ENCODE results near the gene PAPOLA. TPM values are rescaled to one million over a fixed set of nuclear protein-coding genes. Genes with fewer than 3 reads are reported as not detected.

PAPOLA gene
- total RNA-seq, 1 experiment from 2014 or later: 194 TPM

DNA sequence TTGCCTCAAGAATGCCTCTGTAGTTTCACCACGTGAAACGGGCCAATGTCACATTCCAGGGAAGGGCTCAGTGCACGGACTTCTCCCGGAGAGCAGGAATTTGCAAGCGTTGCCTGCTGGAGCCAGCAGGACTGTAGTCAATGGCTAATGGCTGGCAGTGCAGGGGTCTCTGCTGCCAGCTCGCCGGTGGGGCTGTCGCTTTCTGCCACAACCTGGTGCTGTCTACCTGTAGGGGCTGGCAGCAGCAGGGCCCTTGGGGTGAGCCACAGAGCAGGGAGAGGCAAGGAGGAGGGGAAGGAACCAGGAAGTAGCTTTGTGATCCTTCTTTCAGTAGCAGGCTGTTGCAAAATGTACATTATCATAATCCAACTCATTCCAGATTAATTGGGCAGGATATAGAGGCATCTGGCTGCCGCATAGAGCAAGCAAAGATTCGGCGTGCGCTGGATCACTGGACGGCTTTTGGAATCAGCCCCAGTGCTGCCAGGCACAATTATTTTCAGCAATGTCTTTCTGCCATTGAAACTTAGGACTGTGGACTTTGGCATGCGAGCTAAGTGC, 114.1 kb downstream of the PAPOLA start:
- intact Hi-C loops (cut with micrococcal nuclease): no loop called here
- TF ChIP-seq, protein P1, sequence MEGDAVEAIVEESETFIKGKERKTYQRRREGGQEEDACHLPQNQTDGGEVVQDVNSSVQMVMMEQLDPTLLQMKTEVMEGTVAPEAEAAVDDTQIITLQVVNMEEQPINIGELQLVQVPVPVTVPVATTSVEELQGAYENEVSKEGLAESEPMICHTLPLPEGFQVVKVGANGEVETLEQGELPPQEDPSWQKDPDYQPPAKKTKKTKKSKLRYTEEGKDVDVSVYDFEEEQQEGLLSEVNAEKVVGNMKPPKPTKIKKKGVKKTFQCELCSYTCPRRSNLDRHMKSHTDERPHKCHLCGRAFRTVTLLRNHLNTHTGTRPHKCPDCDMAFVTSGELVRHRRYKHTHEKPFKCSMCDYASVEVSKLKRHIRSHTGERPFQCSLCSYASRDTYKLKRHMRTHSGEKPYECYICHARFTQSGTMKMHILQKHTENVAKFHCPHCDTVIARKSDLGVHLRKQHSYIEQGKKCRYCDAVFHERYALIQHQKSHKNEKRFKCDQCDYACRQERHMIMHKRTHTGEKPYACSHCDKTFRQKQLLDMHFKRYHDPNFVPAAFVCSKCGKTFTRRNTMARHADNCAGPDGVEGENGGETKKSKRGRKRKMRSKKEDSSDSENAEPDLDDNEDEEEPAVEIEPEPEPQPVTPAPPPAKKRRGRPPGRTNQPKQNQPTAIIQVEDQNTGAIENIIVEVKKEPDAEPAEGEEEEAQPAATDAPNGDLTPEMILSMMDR (IDR thresholded peaks at IDR 0.05; ENCODE audit: unreplicated experiment): no peak
- Mint-ChIP-seq H3K4me1 (ENCODE audit: insufficient read depth, unreplicated experiment) (no peaks in the 10 kb centered on the region), H3K27me3 (ENCODE audit: insufficient read depth, unreplicated experiment) (peaks cover 55% of the 10 kb centered on the region), H3K36me3 (ENCODE audit: insufficient read depth, unreplicated experiment) (no peaks in the 10 kb centered on the region), H3K4me3 (ENCODE audit: unreplicated experiment) (no peak overlapping the region), H3K9me3 (ENCODE audit: unreplicated experiment) (no peaks in the 10 kb centered on the region), H3K27ac (ENCODE audit: low read depth, unreplicated experiment) (no peak overlapping the region)
- BruUV-seq (replicated peaks): no TSS peak
- POLR2A ChIA-PET: no interaction called here
- DNase-seq (ENCODE audit: unreplicated experiment): no peak
- CTCF ChIA-PET: no interaction called here

Other genes starting within 250 kb of the PAPOLA start
- 0.32 and 0.51 TPM in 2 replicates for gene BDKRB1, start 246.2 kb upstream of the PAPOLA start, total RNA-seq (2022)
- 20.5 and 22.2 TPM in 2 replicates for gene ATG2B, start 139.0 kb upstream of the PAPOLA start, total RNA-seq (2022)
- gene GSKIP, start 138.9 kb upstream of the PAPOLA start, total RNA-seq (2022): 19.8 and 22.5 TPM in 2 replicates
- gene AK7, start 110.3 kb upstream of the PAPOLA start, total RNA-seq (2022): 0.21 and 0.52 TPM in 2 replicates